T1000 (cell line): Measurements from ENCODE around the gene IL17RE.

Experiments
- DNase-seq: peaks from one replicate; lab custom pipeline; 2025; ENCODE audit warnings: mixed read lengths; lab: John Stamatoyannopoulos, UW

IL17RE gene

DNA sequence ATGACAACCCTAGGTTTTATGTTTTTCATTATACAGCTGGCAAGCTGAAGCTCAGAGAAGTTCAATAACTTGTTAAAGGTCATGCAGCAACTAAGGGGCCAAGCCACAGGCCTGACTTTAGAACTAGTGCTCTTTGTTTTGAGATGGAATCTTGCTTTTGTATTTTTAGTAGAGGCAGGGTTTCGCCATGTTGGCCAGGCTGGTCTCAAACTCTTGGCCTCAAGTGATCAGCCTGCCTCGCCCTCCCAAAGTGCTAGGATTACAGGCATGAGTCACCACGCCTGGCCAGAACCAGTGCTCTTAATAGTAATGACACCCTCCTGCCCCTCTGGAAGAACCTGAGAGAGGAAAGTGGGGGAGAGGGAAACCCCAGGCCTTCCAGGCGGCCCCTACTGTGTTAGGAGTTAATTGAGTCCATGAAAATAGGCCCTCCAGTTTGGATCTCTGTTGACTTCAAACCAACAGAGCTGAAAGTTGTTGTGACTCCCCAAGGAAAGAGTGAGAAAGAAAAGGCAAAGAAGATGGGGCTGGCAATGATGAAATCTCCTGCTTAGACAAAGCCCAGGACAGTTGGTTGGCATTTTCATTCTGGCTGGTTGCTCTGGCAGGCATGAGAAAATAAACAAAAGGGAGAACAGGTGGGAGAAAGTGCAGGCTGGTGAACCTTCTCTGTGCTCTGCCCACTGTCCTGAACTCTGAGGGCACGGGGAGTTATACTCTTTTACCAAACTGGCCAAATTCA is 53.1 kb downstream of the IL17RE start:
- DNase-seq, result no peak

GRCh38 chr3:9957214-9957613 is 54.6 kb downstream of the IL17RE start:
- no peak for DNase-seq

- DNase-seq, result no peak
Observed at GRCh38 chr3:9965200-9965875, 62.7 kb downstream of the IL17RE start.
